Erythroblast (primary cell): ENCODE data around the gene ACAT2.

Experiments
- GATA1 ChIP-seq: IDR thresholded peaks from 2 replicates; pipeline ENCODE4 v1.6.1; 2011; ENCODE audit warnings: low read depth, mild to moderate bottlenecking, control low read depth, low read length, moderate library complexity
- POLR2A ChIP-seq: IDR thresholded peaks from 2 replicates; pipeline ENCODE4 v1.6.1; 2011; ENCODE audit warnings: mild to moderate bottlenecking, low read length

- peak; percentile 90 for TF ChIP-seq POLR2A
- TF ChIP-seq GATA1, result no peak
Measured at GRCh38 chr6:159789377-159790148, 27.7 kb downstream of the ACAT2 start, which contains the start of gene TCP1.
